AG04449 (cell line): ENCODE data around the gene MKNK2.
"Not testable (repeated sequence)": the region's sequence is repeated elsewhere in the genome, so short reads cannot be mapped to it uniquely, and the experiment has no call there.

Experiments
- CTCF ChIA-PET: fragments of 350-600 bp; formaldehyde crosslinking; extraction: SDS; loops from one replicate; lab custom pipeline; 2021; ENCODE audit warnings: antibody characterized with exemption; lab: Yijun Ruan, JAX
- POLR2A ChIA-PET: fragments of 400-600, 350-600 bp; formaldehyde crosslinking; extraction: SDS; loops from one replicate; lab custom pipeline; 2020; ENCODE audit warnings: antibody characterized with exemption, inconsistent platforms; lab: Yijun Ruan, JAX
- DNase-seq: peaks from one replicate; pipeline ENCODE4 v3.0.0-alpha.2; 2010; ENCODE audit warnings: low read depth, low spot score
- H3K4me3 ChIP-seq: 2 replicates; pipeline ENCODE4 v1.5.1; 2011; ENCODE audit warnings: low read depth, mild to moderate bottlenecking, control low read depth, low read length
- CTCF ChIP-seq: IDR thresholded peaks from one replicate; pipeline ENCODE4 v1.5.1; 2011; ENCODE audit warnings: mild to moderate bottlenecking, moderate library complexity, low read length, control low read depth, inconsistent platforms; ENCODE audit not compliant: insufficient read depth; ENCODE audit errors: missing control alignments

MKNK2 gene

GRCh38 chr19:2038284-2039088 lies 12.6 kb downstream of the MKNK2 start:
- CTCF ChIA-PET = interaction anchor here (0.9 to 3.5 kb wide), 2 partner anchors 19 to 31 kb away, joined by 3 to 14 read pairs; no protein-coding TSS in a partner anchor
- DNase-seq = no peak
- no peak overlapping the region for H3K4me3 ChIP-seq
- TF ChIP-seq CTCF = no peak
- POLR2A ChIA-PET = interaction anchor here (0.9 to 1.2 kb wide), 2 partner anchors 10 to 13 kb away, joined by 3 to 4 read pairs; no protein-coding TSS in a partner anchor

- TF ChIP-seq CTCF = no peak
- CTCF ChIA-PET = interaction anchor here (0.7 to 0.9 kb wide), 3 partner anchors 14 to 32 kb away, joined by 3 to 4 read pairs (median 3); no protein-coding TSS in a partner anchor
- no peak overlapping the region for H3K4me3 ChIP-seq
- POLR2A ChIA-PET = interaction anchor here (1.2 kb wide), 1 partner anchor 14 kb away, joined by 3 read pairs; no protein-coding TSS in a partner anchor
- no peak for DNase-seq
Observed at GRCh38 chr19:2037651-2038255, 13.3 kb downstream of the MKNK2 start.

- CTCF ChIA-PET = no interaction called here
- no peak overlapping the region for H3K4me3 ChIP-seq
- no peak for DNase-seq
- POLR2A ChIA-PET = interaction anchor here (0.6 kb wide), 1 partner anchor 25 kb away, joined by 3 read pairs; no protein-coding TSS in a partner anchor
- no peak for TF ChIP-seq CTCF
Observed at GRCh38 chr19:2036424-2036823, 14.6 kb downstream of the MKNK2 start.

GRCh38 chr19:2035590-2035991 lies 15.5 kb downstream of the MKNK2 start:
- no peak overlapping the region for H3K4me3 ChIP-seq
- POLR2A ChIA-PET = interaction anchor here (0.7 kb wide), 2 partner anchors 16 to 151 kb away, joined by 3 to 6 read pairs; no protein-coding TSS in a partner anchor
- CTCF ChIA-PET = interaction anchor here (1.0 to 2.0 kb wide), 3 partner anchors 16 to 34 kb away, joined by 3 to 13 read pairs (median 7); no protein-coding TSS in a partner anchor
- no peak for TF ChIP-seq CTCF
- no peak for DNase-seq

GRCh38 chr19:2034729-2035589 lies 16.1 kb downstream of the MKNK2 start:
- no peak for TF ChIP-seq CTCF
- CTCF ChIA-PET = interaction anchor here (1.0 to 2.0 kb wide), 3 partner anchors 16 to 35 kb away, joined by 3 to 13 read pairs (median 7); no protein-coding TSS in a partner anchor
- DNase-seq = no peak
- H3K4me3 ChIP-seq = no peak overlapping the region
- POLR2A ChIA-PET = interaction anchor here (0.7 to 1.2 kb wide), 3 partner anchors 17 to 152 kb away, joined by 3 to 6 read pairs (median 3); no protein-coding TSS in a partner anchor

GRCh38 chr19:2034253-2034652 lies 16.8 kb downstream of the MKNK2 start:
- DNase-seq, H3K4me3 ChIP-seq: not testable (repeated sequence)
- ChIA-PET CTCF (interaction anchor here (1.0 to 3.3 kb wide), 3 partner anchors 15 to 17 kb away, joined by 3 to 22 read pairs (median 13); partner anchors contain the start of gene MKNK2), POLR2A (interaction anchor here (1.2 kb wide), 1 partner anchor 22 kb away, joined by 3 read pairs; no protein-coding TSS in a partner anchor)
